Esophagus (tissue), 2 donors: ENCODE measurements around the gene LCN12. TPM values are rescaled to one million over a fixed set of nuclear protein-coding genes. Genes with fewer than 3 reads are reported as not detected.

ENCODE experiments used
- H3K27ac ChIP-seq, 2 donors: one replicate each; pipeline ENCODE4 v1.5.1; 2013; ENCODE audit warnings: low read depth in 2 of 2, mild to moderate bottlenecking in 2 of 2, inconsistent platforms in 1 of 2, low read length in 1 of 2, moderate library complexity in 1 of 2
- H3K27me3 ChIP-seq, 2 donors: one replicate each; pipeline ENCODE4 v1.6.1; 2013; ENCODE audit warnings: low read length in 2 of 2, control low read depth in 1 of 2, mild to moderate bottlenecking in 1 of 2; ENCODE audit not compliant: insufficient read depth in 2 of 2, control insufficient read depth in 1 of 2
- H3K36me3 ChIP-seq, 2 donors: one replicate each; pipeline ENCODE4 v1.6.1; 2013; ENCODE audit warnings: low read length in 1 of 2; ENCODE audit not compliant: control insufficient read depth in 2 of 2, insufficient read depth in 2 of 2
- H3K4me1 ChIP-seq, 2 donors: one replicate each; pipeline ENCODE4 v1.6.1; 2013; ENCODE audit warnings: low read length in 1 of 2; ENCODE audit not compliant: control insufficient read depth in 2 of 2, insufficient read depth in 2 of 2
- H3K4me3 ChIP-seq, 2 donors: one replicate each; pipeline ENCODE4 v1.5.1; 2013; ENCODE audit warnings: low read length in 2 of 2, mild to moderate bottlenecking in 2 of 2, low read depth in 1 of 2, moderate library complexity in 1 of 2
- H3K9me3 ChIP-seq, 2 donors: one replicate each; pipeline ENCODE4 v1.6.1; 2013; ENCODE audit warnings: mild to moderate bottlenecking in 2 of 2, low read depth in 1 of 2, low read length in 1 of 2, moderate library complexity in 1 of 2; ENCODE audit not compliant: control insufficient read depth in 2 of 2, insufficient read depth in 1 of 2
- WGBS, 2 donors: extraction: QIAGEN DNeasy Blood & Tissue Kit; methylation state at CpG; one replicate each; pipeline ENCODE4 v1.1.7; 2013; 5-methylcytosine and 5-hydroxymethylcytosine counted together
- polyA plus RNA-seq, 2 donors: library from polyadenylated mRNA; stranded (reverse); fragments of 200-250 nt; gene quantifications; one replicate each; pipeline ENCODE4 v1.2.3, GENCODE V29; 2013
- donor health status: healthy with polysubstance abuse.
- donor health status: Bipolar disorder and iron deficiency.

LCN12 gene
- polyA plus RNA-seq, 2 donors: 0.24 to 0.77 TPM

DNA sequence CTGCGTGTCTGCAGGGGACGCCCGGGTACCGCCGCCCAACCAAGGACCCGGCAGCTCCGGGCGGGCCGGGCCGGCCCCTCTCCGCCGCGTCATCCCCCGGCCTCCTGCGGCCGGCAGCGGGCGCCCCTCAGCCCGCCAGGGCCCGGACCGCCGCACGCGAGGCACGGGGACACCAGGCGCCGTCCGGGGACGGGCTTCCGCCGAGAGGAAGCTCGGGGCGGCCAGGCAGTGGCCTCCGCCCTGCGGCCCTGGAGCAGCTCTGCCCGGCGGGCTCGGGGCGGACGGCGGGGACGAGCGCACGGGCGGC lies 7.9 kb upstream of the LCN12 start:
- Histone ChIP-seq H3K27me3 (no peaks in the 10 kb centered on the region), H3K9me3 (no peaks in the 10 kb centered on the region), H3K27ac (peak overlapping the region; percentile 84 to 89), H3K36me3 (peaks cover 13 to 42% of the 10 kb centered on the region in 2 donors), H3K4me1 (peaks cover 9 to 15% of the 10 kb centered on the region in 2 donors), H3K4me3 (peak overlapping the region; percentile 81 to 94)
- 0 to 1% methylated on average over 27 to 45 of the region's 45 CpGs for WGBS, 2 donors

DNA sequence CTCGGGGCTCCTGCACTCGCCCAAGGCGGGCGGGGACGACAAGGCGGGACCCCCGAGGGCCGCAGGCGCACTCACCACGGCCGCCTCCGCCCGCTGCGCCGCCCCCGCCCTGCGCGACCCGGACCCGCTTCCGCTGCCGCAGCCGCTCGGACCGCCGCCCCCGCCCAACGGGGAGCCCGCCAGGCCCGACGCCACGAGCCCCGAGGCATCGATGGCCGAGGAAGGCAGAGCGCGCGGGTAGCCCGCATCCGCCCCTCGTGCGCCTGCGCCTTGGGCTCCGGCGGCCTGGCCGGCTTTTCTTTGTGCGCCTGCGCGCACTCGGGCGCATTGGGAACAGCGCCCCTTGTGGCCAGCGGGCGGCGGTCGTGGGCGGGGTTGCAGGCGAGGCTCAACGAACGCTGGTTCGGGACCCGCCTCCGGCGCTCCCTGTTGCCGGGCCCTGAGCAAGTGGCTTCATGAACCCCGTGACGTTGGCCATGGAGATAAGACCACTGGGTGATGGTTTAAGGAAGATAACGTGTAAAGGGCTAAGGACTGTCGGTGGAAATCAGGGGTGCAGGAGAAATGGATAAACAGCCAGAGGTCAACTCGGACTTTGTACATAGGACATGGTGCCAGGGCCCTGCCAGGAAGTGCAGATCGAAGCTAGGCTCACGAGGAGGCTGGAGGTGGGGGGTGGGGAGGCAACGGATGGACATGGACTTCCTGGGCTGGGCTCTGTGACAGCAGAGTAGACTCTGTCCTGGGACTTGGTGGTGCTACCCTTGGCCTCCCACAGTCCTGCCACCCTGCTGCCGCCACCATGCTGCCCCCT lies 7.3 kb upstream of the LCN12 start, which contains the start of the genes C8G and FBXW5:
TSS of gene C8G (plus strand) at position 725 of the 814 bp plus-strand sequence. CDS start at position 803, 78 bp downstream.
TSS of gene FBXW5 (minus strand) at position 220 of the 814 bp plus-strand sequence. CDS start 655 bp downstream, outside the sequence.
- peaks cover 12 to 15% of the 10 kb centered on the region in 2 donors for H3K4me1 ChIP-seq
- WGBS, 2 donors: 5 to 6% methylated on average over 60 to 74 of the region's 74 CpGs
- H3K27me3 ChIP-seq: no peaks in the 10 kb centered on the region

DNA sequence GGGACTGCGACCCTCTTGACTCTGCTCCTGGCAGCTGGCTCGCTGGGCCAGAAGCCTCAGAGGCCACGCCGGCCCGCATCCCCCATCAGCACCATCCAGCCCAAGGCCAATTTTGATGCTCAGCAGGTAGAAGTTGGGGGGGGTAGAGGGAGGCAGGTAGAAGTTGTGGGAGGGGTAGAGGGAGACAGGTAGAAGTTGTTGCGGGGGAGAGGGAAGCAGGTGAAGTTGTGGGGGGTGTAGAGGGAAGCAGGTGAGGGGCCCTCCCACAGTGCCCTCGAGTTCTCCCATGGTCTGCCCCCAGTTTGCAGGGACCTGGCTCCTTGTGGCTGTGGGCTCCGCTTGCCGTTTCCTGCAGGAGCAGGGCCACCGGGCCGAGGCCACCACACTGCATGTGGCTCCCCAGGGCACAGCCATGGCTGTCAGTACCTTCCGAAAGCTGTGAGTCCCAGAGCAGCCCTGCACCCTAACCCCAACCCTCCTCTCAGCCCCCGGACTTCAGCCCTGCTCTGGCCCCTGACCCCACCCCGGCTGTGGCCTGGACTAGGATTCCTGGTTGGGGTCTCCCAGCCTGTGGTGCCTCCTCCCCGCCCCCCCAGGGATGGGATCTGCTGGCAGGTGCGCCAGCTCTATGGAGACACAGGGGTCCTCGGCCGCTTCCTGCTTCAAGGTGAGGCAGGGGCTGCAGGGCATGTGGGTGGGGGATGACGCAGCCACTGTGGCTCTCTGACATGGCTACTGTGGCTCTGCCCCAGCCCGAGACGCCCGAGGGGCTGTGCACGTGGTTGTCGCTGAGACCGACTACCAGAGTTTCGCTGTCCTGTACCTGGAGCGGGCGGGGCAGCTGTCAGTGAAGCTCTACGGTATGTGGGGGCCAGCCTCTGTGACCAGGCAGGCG lies 6.5 kb upstream of the LCN12 start:
- H3K4me3 ChIP-seq: no peak overlapping the region
- peaks cover 7 to 28% of the 10 kb centered on the region in 2 donors for H3K36me3 ChIP-seq
- H3K27ac ChIP-seq: no peak overlapping the region
- peaks cover 12 to 20% of the 10 kb centered on the region in 2 donors for H3K4me1 ChIP-seq
- H3K9me3 ChIP-seq: no peaks in the 10 kb centered on the region
- 79 to 80% methylated on average over 29 to 30 of the region's 30 CpGs for WGBS, 2 donors
- H3K27me3 ChIP-seq: no peaks in the 10 kb centered on the region

More for the DNA sequence above, 7.3 kb upstream of the LCN12 start, which contains the start of the genes C8G and FBXW5:
- Histone ChIP-seq H3K9me3 (no peaks in the 10 kb centered on the region), H3K27ac (peak within 1 kb of the TSS; percentile 84 to 89), H3K36me3 (peaks cover 12 to 36% of the 10 kb centered on the region in 2 donors), H3K4me3 (peak within 1 kb of the TSS; percentile 81 to 94)

DNA sequence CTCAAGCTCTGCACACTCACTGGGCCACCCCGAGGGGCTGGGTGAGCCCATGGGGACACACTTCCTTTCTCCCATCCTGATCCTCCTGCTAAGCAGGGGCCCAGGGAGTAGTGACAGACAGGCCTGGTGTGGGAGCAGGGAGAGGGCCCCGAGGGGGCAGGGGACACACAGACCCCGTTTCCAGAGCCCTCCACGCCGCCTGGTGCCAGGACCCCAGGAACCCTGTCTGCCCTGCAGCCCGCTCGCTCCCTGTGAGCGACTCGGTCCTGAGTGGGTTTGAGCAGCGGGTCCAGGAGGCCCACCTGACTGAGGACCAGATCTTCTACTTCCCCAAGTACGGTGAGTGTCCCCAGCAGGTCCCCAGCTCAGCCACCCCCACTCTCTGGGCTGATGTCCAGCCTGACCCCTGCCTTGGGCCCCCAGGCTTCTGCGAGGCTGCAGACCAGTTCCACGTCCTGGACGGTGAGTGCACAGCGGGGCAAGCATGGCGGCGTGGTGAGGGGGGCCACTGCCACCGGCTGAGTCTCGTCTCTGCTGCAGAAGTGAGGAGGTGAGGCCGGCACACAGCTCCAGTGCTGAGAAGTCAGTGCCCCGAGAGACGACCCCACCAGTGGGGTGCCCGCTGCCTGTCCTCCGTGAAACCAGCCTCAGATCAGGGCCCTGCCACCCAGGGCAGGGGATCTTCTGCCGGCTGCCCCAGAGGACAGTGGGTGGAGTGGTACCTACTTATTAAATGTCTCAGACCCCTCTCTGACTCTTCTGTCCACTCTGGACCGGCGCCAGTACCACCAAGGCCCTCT lies 5.6 kb upstream of the LCN12 start:
- Histone ChIP-seq H3K27ac (no peak overlapping the region), H3K4me1 (peaks cover 12 to 20% of the 10 kb centered on the region in 2 donors), H3K9me3 (no peaks in the 10 kb centered on the region), H3K4me3 (no peak overlapping the region), H3K27me3 (no peaks in the 10 kb centered on the region), H3K36me3 (peaks cover 4 to 19% of the 10 kb centered on the region in 2 donors)
- 80 to 81% methylated on average over 27 of the region's 27 CpGs for WGBS, 2 donors

DNA sequence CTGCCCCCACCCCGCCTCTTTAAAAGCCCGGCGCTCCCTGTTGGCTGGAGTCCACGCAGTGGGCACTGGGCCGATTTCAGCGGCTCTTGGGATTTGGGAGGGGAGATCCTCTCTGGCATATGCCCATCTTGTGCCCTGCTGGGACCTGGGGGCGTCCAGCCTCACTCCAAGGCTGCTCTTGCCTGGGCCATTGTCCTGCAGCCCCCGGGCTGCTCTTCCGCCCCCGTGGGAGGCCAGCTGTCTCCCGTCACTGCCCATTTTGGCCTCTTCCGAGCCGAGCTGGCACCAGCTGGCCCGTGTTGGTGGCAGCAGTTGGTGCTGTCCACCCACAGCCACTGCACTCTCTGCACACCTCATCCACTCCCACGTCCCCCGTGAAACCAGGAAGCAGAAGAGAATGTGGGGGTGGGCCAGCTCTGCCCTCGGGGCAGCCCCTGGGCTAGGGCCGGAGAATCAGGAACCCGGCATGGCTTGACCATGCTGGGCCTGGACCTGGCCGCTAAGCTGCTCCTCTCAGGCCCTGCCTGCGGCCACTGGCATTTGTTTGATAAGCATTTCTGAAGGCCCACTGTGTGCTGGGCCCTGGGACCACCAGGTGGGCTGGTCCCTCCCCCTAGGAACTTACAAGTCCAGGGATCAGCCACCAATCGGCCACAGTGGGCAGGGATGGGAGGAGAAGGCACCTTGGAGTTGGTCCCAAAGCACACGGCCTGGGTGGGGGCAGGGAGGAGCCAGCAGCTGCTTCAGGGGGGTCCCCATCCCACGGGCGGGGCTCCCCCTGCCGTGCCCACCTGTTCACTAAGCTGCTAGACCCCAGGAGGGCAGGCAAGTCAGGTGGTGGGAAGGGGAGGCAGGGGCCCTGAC lies 4.8 kb upstream of the LCN12 start:
- no peak overlapping the region for H3K4me3 ChIP-seq
- peaks cover 1 to 11% of the 10 kb centered on the region in 2 donors for H3K36me3 ChIP-seq
- H3K4me1 ChIP-seq: peaks cover 12 to 19% of the 10 kb centered on the region in 2 donors
- 49 to 54% methylated on average over 19 to 26 of the region's 26 CpGs for WGBS, 2 donors
- H3K27me3 ChIP-seq: no peaks in the 10 kb centered on the region
- H3K27ac ChIP-seq: peak overlapping the region; percentile 47 to 73
- H3K9me3 ChIP-seq: no peaks in the 10 kb centered on the region

DNA sequence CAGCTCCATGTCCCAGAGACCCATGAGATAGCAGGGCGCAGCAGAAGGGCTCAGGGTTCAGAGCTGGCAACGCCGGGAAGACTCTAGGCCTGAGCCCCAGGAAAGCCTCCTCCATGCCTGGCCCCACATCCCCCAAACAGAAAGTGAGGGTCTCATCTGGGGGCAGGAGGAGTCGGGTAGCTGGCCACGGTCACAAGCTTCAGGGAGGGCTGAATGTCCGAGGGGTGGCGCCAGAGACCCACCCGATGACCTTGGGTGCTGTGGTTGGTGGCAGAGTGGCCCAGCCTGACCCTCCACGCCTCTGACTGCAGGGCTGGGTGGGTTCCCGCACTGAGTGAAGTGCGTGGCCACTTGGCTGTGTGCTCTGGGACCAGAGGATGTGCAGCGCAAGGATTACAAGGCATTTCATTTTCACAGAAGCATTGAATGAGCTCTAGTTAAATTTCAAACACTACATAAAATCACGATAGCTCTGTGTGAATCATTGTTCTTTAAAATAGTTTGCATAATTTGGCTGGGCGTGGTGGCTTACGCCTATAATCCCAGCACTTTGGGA lies 4.0 kb upstream of the LCN12 start:
- Histone ChIP-seq H3K27me3 (no peaks in the 10 kb centered on the region), H3K9me3 (no peaks in the 10 kb centered on the region), H3K27ac (peak overlapping the region; percentile 47 to 73), H3K4me1 (peaks cover 8 to 11% of the 10 kb centered on the region in 2 donors), H3K4me3 (no peak overlapping the region), H3K36me3 (peaks cover 0 to 3% of the 10 kb centered on the region in 2 donors)
- 36 to 51% methylated on average over 13 to 15 of the region's 15 CpGs for WGBS, 2 donors

DNA sequence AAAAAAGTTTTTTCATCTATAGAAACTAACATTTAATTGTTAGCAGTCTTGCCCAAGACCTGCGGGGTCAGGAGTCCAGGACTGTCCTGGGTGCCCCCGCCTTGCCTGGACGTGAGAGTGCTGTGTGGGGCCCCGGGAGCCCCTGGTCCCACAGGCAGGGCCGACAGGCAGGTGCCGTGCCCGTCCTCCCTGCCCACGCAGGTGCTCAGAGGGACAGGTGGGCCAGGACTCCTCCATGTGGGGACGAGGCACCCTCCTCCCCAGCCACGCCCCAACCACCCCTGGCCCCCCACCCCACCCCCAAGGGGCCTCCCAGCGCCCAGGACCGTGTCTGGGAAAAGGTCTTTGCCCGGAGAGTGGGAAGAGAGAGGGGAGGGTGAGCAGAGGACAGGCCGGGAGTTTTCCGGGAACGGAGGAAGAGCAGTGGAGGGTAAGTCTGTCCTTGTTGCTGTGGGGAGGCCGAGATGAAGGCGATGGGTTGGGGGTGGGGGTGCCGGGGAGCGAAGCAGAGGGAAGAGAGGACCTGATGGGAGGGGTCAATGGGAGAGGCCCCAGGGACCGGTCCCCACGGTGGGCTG lies 2.7 kb upstream of the LCN12 start:
- Histone ChIP-seq H3K27ac (peak overlapping the region; percentile 95 to 96), H3K9me3 (no peaks in the 10 kb centered on the region), H3K4me3 (peak overlapping the region; percentile 56 to 65), H3K36me3 (no peaks in the 10 kb centered on the region), H3K4me1 (peaks cover 3 to 7% of the 10 kb centered on the region in 2 donors), H3K27me3 (no peaks in the 10 kb centered on the region)
- WGBS, 2 donors: 13 to 18% methylated on average over 17 to 22 of the region's 22 CpGs
